ENCODE measurements around the gene FGF8. TPM values are rescaled to one million over a fixed set of nuclear protein-coding genes. Genes with fewer than 3 reads are reported as not detected.

FGF8 gene
- total and polyA plus RNA-seq, 7 experiments from 2014 or later, result not detected

DNA sequence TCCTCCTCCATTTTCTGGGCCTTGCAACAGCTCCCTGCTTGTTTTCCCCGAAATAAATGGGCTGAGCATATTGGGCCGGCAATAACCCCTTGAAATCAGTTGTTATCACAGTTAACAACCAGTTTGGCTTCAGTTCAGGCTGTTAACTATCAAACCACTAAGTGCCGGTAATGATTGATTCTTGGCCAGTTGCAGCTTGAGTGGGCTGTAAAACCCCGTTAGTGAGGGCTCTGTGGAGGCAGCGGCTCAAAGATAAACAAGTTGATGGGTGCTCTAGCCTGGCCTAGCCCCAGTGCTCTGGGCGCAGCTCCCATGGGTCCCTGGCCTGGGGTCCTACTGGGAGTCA is 8.3 kb downstream of the FGF8 start:
- ChIA-PET CTCF (interaction anchor here (0.6 kb wide), 1 partner anchor 69 kb away, joined by 4 read pairs; no protein-coding TSS in a partner anchor), POLR2A (no interaction called here)
- H3K27ac Mint-ChIP-seq, result no peak overlapping the region
- H3K9me3 Mint-ChIP-seq, result no peaks in the 10 kb centered on the region
- Histone ChIP-seq H3K9me3 (ENCODE audit: control insufficient read depth in 2 of 3, low read length in 3 of 3) (no peaks in the 10 kb centered on the region), H3K27me3 (ENCODE audit: control insufficient read depth in 2 of 2, insufficient read depth in 2 of 2, low read length in 2 of 2) (no peaks in the 10 kb centered on the region), H3K4me3 (ENCODE audit: low read length) (no peak overlapping the region), H3K27ac (ENCODE audit: low read depth, low read length) (no peak overlapping the region), H3K4me1 (ENCODE audit: control insufficient read depth in 2 of 2, insufficient read depth in 2 of 2, low read length in 2 of 2) (no peaks in the 10 kb centered on the region), H3K36me3 (ENCODE audit: control insufficient read depth in 2 of 3, insufficient read depth in 3 of 3, low read length in 3 of 3) (no peaks in the 10 kb centered on the region)
- H3K36me3 Mint-ChIP-seq, result no peaks in the 10 kb centered on the region
- H3K4me1 Mint-ChIP-seq, result no peaks in the 10 kb centered on the region
- intact Hi-C loops (cut with micrococcal nuclease), result no loop called here
- H3K27me3 Mint-ChIP-seq, result peaks cover 20 to 54% (median 23%) of the 10 kb centered on the region in 5 donors
- ATAC-seq, result no peak
- H3K4me3 Mint-ChIP-seq, result no peak overlapping the region
- DNase-seq, result no peak

DNA sequence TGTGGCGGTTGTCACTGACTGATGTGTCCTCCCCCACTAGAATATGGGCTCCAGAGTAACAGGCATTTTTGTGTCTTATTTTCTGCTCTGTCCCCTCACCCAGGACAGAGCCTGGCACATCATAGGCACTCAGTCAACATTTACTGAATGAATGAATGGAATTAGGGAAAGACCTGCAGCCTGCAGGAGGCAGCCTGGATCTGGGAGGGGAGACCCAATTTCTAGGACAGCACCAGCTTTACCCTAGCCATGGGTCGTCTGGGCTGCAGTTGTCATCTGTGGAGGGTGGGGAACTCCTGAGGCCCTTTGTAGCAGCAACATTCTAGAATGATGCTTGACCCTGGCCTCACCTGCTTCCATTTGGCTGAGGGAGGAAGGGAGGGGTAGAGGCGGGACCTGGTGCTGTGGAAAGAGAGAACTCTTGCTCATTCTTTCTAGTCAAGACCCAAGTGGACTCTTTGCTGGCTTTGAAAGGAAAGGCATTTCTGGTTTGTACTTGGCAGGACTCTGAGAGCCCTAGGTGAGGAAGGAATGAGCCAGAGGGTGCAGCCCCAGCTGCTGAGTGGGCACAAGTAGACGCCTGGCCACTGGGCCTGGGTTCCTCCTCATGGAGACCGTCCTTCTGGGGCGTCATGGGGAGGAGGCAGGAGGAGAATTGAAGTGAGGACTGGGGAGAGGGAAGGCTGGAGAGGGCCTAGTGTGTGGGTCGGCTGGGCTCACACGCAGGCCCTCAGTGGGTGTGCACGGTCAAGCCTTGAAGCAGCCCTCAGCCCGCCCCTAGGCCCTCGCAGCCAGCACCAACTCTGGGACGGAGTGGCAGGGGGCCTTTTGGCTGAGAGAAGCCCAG is 8.9 kb downstream of the FGF8 start:
- ChIA-PET CTCF (interaction anchor here (0.6 kb wide), 1 partner anchor 70 kb away, joined by 4 read pairs; no protein-coding TSS in a partner anchor), POLR2A (no interaction called here)
- Histone ChIP-seq H3K27ac (ENCODE audit: low read depth, low read length) (no peak overlapping the region), H3K9me3 (ENCODE audit: control insufficient read depth in 2 of 3, low read length in 3 of 3) (no peaks in the 10 kb centered on the region), H3K4me3 (ENCODE audit: low read length) (no peak overlapping the region), H3K27me3 (ENCODE audit: control insufficient read depth in 2 of 2, insufficient read depth in 2 of 2, low read length in 2 of 2) (no peaks in the 10 kb centered on the region), H3K36me3 (ENCODE audit: control insufficient read depth in 2 of 3, insufficient read depth in 3 of 3, low read length in 3 of 3) (no peaks in the 10 kb centered on the region), H3K4me1 (ENCODE audit: control insufficient read depth in 2 of 2, insufficient read depth in 2 of 2, low read length in 2 of 2) (no peaks in the 10 kb centered on the region)
- H3K9me3 Mint-ChIP-seq, result no peaks in the 10 kb centered on the region
- intact Hi-C loops (cut with micrococcal nuclease), result no loop called here
- H3K27ac Mint-ChIP-seq, result no peak overlapping the region
- no peaks in the 10 kb centered on the region for H3K4me1 Mint-ChIP-seq
- no peak overlapping the region for H3K4me3 Mint-ChIP-seq
- no peak for DNase-seq
- ATAC-seq, result no peak
- H3K36me3 Mint-ChIP-seq, result no peaks in the 10 kb centered on the region
- peaks cover 15 to 50% (median 17%) of the 10 kb centered on the region in 5 donors for H3K27me3 Mint-ChIP-seq

- Histone ChIP-seq H3K27me3 (ENCODE audit: control insufficient read depth in 2 of 2, insufficient read depth in 2 of 2, low read length in 2 of 2) (no peaks in the 10 kb centered on the region), H3K4me3 (ENCODE audit: low read length) (no peak overlapping the region), H3K4me1 (ENCODE audit: control insufficient read depth in 2 of 2, insufficient read depth in 2 of 2, low read length in 2 of 2) (no peaks in the 10 kb centered on the region), H3K9me3 (ENCODE audit: control insufficient read depth in 2 of 3, low read length in 3 of 3) (no peaks in the 10 kb centered on the region), H3K27ac (ENCODE audit: low read depth, low read length) (no peak overlapping the region), H3K36me3 (ENCODE audit: control insufficient read depth in 2 of 3, insufficient read depth in 3 of 3, low read length in 3 of 3) (no peaks in the 10 kb centered on the region)
- ChIA-PET POLR2A (no interaction called here), CTCF (interaction anchor here (0.6 to 0.7 kb wide), 2 partner anchors 1131 to 1564 kb away, joined by 3 to 5 read pairs; no protein-coding TSS in a partner anchor)
- Mint-ChIP-seq H3K27me3 (peaks cover 11 to 44% (median 12%) of the 10 kb centered on the region in 5 donors), H3K9me3 (no peaks in the 10 kb centered on the region), H3K36me3 (no peaks in the 10 kb centered on the region), H3K4me1 (no peaks in the 10 kb centered on the region), H3K27ac (no peak overlapping the region), H3K4me3 (no peak overlapping the region)
- ATAC-seq (no peak), DNase-seq (no peak)
- intact Hi-C loops (cut with micrococcal nuclease), result no loop called here
Observed at GRCh38 chr10:101766306-101766705, 9.6 kb downstream of the FGF8 start.

- Mint-ChIP-seq H3K36me3 (no peaks in the 10 kb centered on the region), H3K4me3 (no peak overlapping the region), H3K4me1 (no peaks in the 10 kb centered on the region), H3K9me3 (no peaks in the 10 kb centered on the region), H3K27me3 (peaks cover 8 to 41% (median 9%) of the 10 kb centered on the region in 5 donors), H3K27ac (no peak overlapping the region)
- no peaks in the 10 kb centered on the region for H3K4me1 ChIP-seq (ENCODE audit: control insufficient read depth in 2 of 2, insufficient read depth in 2 of 2, low read length in 2 of 2)
- intact Hi-C loops (cut with micrococcal nuclease), result no loop called here
- DNase-seq (no peak), ATAC-seq (no peak)
- H3K27ac ChIP-seq (ENCODE audit: low read depth, low read length), result no peak overlapping the region
- H3K9me3 ChIP-seq (ENCODE audit: control insufficient read depth in 2 of 3, low read length in 3 of 3), result no peaks in the 10 kb centered on the region
- no peak overlapping the region for H3K4me3 ChIP-seq (ENCODE audit: low read length)
- POLR2A ChIA-PET, result no interaction called here
- CTCF ChIA-PET, result no interaction called here
- no peaks in the 10 kb centered on the region for H3K27me3 ChIP-seq (ENCODE audit: control insufficient read depth in 2 of 2, insufficient read depth in 2 of 2, low read length in 2 of 2)
- H3K36me3 ChIP-seq (ENCODE audit: control insufficient read depth in 2 of 3, insufficient read depth in 3 of 3, low read length in 3 of 3), result no peaks in the 10 kb centered on the region
Observed at GRCh38 chr10:101763141-101763846, 12.6 kb downstream of the FGF8 start.

GRCh38 chr10:101762736-101763135 is 13.2 kb downstream of the FGF8 start:
- Histone ChIP-seq H3K9me3 (ENCODE audit: control insufficient read depth in 2 of 3, low read length in 3 of 3) (no peaks in the 10 kb centered on the region), H3K4me3 (ENCODE audit: low read length) (no peak overlapping the region), H3K27ac (ENCODE audit: low read depth, low read length) (no peak overlapping the region), H3K36me3 (ENCODE audit: control insufficient read depth in 2 of 3, insufficient read depth in 3 of 3, low read length in 3 of 3) (no peaks in the 10 kb centered on the region), H3K27me3 (ENCODE audit: control insufficient read depth in 2 of 2, insufficient read depth in 2 of 2, low read length in 2 of 2) (no peaks in the 10 kb centered on the region), H3K4me1 (ENCODE audit: control insufficient read depth in 2 of 2, insufficient read depth in 2 of 2, low read length in 2 of 2) (no peaks in the 10 kb centered on the region)
- DNase-seq (no peak), ATAC-seq (no peak)
- POLR2A ChIA-PET, result no interaction called here
- CTCF ChIA-PET, result interaction anchor here (0.6 kb wide), 1 partner anchor 31 kb away, joined by 5 read pairs; no protein-coding TSS in a partner anchor
- Mint-ChIP-seq H3K9me3 (no peaks in the 10 kb centered on the region), H3K27me3 (peaks cover 8 to 37% (median 9%) of the 10 kb centered on the region in 5 donors), H3K4me1 (no peaks in the 10 kb centered on the region), H3K27ac (no peak overlapping the region), H3K36me3 (no peaks in the 10 kb centered on the region), H3K4me3 (no peak overlapping the region)
- intact Hi-C loops (cut with micrococcal nuclease), result no loop called here

GRCh38 chr10:101761226-101761625 is 14.7 kb downstream of the FGF8 start:
- Histone ChIP-seq H3K27me3 (ENCODE audit: control insufficient read depth in 2 of 2, insufficient read depth in 2 of 2, low read length in 2 of 2) (no peaks in the 10 kb centered on the region), H3K4me1 (ENCODE audit: control insufficient read depth in 2 of 2, insufficient read depth in 2 of 2, low read length in 2 of 2) (no peaks in the 10 kb centered on the region), H3K4me3 (ENCODE audit: low read length) (no peak overlapping the region), H3K27ac (ENCODE audit: low read depth, low read length) (no peak overlapping the region), H3K9me3 (ENCODE audit: control insufficient read depth in 2 of 3, low read length in 3 of 3) (no peaks in the 10 kb centered on the region), H3K36me3 (ENCODE audit: control insufficient read depth in 2 of 3, insufficient read depth in 3 of 3, low read length in 3 of 3) (no peaks in the 10 kb centered on the region)
- Mint-ChIP-seq H3K27ac (no peak overlapping the region), H3K36me3 (no peaks in the 10 kb centered on the region), H3K9me3 (no peaks in the 10 kb centered on the region), H3K27me3 (peaks cover 5 to 33% (median 12%) of the 10 kb centered on the region in 5 donors), H3K4me1 (no peaks in the 10 kb centered on the region), H3K4me3 (no peak overlapping the region)
- intact Hi-C loops (cut with micrococcal nuclease), result no loop called here
- DNase-seq (no peak), ATAC-seq (no peak)
- ChIA-PET POLR2A (no interaction called here), CTCF (no interaction called here)

Measured in naive thymus-derived CD4-positive, alpha-beta T cell (primary cell).